ENCODE measurements around the gene FARSB. TPM values are rescaled to one million over a fixed set of nuclear protein-coding genes. Genes with fewer than 3 reads are reported as not detected.

Gene FARSB
- total RNA-seq, 1 donor from 2014 or later, result 10.9 TPM

- H3K9me3 ChIP-seq, result no peaks in the 10 kb centered on the region
- H3K4me1 ChIP-seq, result no peaks in the 10 kb centered on the region
- ATAC-seq (no peak), DNase-seq (no peak)
- H3K27me3 ChIP-seq (ENCODE audit: low read depth), result no peaks in the 10 kb centered on the region
- H3K36me3 ChIP-seq, result no peaks in the 10 kb centered on the region
- TF ChIP-seq CTCF (IDR thresholded peaks at IDR 0.05), result no peak
- H3K27ac ChIP-seq, result no peak overlapping the region
- H3K4me3 ChIP-seq, result no peak overlapping the region
- intact Hi-C loops (cut with DNase I), result no loop called here
These were observed 33.0 kb upstream of the FARSB start for GRCh38 chr2:222688917-222689316.

GRCh38 chr2:222686086-222686750 is 30.3 kb upstream of the FARSB start:
- H3K4me3 ChIP-seq, result no peak overlapping the region
- H3K36me3 ChIP-seq, result no peaks in the 10 kb centered on the region
- ATAC-seq (no peak), DNase-seq (no peak)
- peaks cover 9% of the 10 kb centered on the region for H3K27me3 ChIP-seq (ENCODE audit: low read depth)
- no peaks in the 10 kb centered on the region for H3K9me3 ChIP-seq
- intact Hi-C loops (cut with DNase I), result no loop called here
- H3K4me1 ChIP-seq, result no peaks in the 10 kb centered on the region
- no peak for TF ChIP-seq CTCF (IDR thresholded peaks at IDR 0.05)
- no peak overlapping the region for H3K27ac ChIP-seq

- Histone ChIP-seq H3K4me3 (no peak overlapping the region), H3K27me3 (ENCODE audit: low read depth) (peaks cover 11% of the 10 kb centered on the region), H3K4me1 (no peaks in the 10 kb centered on the region), H3K27ac (no peak overlapping the region), H3K36me3 (no peaks in the 10 kb centered on the region), H3K9me3 (no peaks in the 10 kb centered on the region)
- TF ChIP-seq CTCF (IDR thresholded peaks at IDR 0.05), result no peak
- intact Hi-C loops (cut with DNase I), result no loop called here
- DNase-seq (no peak), ATAC-seq (no peak)
These were observed 27.9 kb upstream of the FARSB start for GRCh38 chr2:222683805-222684204.

GRCh38 chr2:222677981-222678380 is 22.1 kb upstream of the FARSB start:
- Histone ChIP-seq H3K4me1 (no peaks in the 10 kb centered on the region), H3K4me3 (no peak overlapping the region), H3K36me3 (no peaks in the 10 kb centered on the region), H3K9me3 (no peaks in the 10 kb centered on the region), H3K27me3 (ENCODE audit: low read depth) (peaks cover 25% of the 10 kb centered on the region), H3K27ac (no peak overlapping the region)
- no peak for TF ChIP-seq CTCF (IDR thresholded peaks at IDR 0.05)
- DNase-seq (no peak), ATAC-seq (no peak)
- intact Hi-C loops (cut with DNase I), result no loop called here

GRCh38 chr2:222673883-222674282 is 18.0 kb upstream of the FARSB start:
- Histone ChIP-seq H3K4me1 (peaks cover 13% of the 10 kb centered on the region), H3K4me3 (no peak overlapping the region), H3K9me3 (no peaks in the 10 kb centered on the region), H3K27ac (no peak overlapping the region), H3K36me3 (no peaks in the 10 kb centered on the region), H3K27me3 (ENCODE audit: low read depth) (peaks cover 27% of the 10 kb centered on the region)
- DNase-seq (no peak), ATAC-seq (no peak)
- TF ChIP-seq CTCF (IDR thresholded peaks at IDR 0.05), result no peak
- intact Hi-C loops (cut with DNase I), result no loop called here
